PFSK-1 (cell line): ENCODE data around the gene TCEA2.

Experiments used
- POLR2AphosphoS5 ChIP-seq: IDR thresholded peaks from 2 replicates; pipeline ENCODE4 v1.6.1; 2012; ENCODE audit warnings: low read depth, mild to moderate bottlenecking, control low read depth, low read length, moderate library complexity
- TAF1 ChIP-seq: IDR thresholded peaks from 2 replicates; pipeline ENCODE4 v1.6.1; 2012; ENCODE audit warnings: low read length, control low read depth, borderline replicate concordance; ENCODE audit not compliant: insufficient read depth
- TF ChIP-seq, protein P1 (sequence below), 2 experiments: IDR thresholded peaks; 2 replicates each; pipeline versions ENCODE4 v1.6.1 to v1.8.0; 2011 to 2012; ENCODE audit warnings: low read depth in 2 of 2, low read length in 2 of 2, control low read depth in 1 of 2, inconsistent platforms in 1 of 2, mild to moderate bottlenecking in 1 of 2, moderate library complexity in 1 of 2; ENCODE audit not compliant: insufficient read depth in 1 of 2

DNA sequence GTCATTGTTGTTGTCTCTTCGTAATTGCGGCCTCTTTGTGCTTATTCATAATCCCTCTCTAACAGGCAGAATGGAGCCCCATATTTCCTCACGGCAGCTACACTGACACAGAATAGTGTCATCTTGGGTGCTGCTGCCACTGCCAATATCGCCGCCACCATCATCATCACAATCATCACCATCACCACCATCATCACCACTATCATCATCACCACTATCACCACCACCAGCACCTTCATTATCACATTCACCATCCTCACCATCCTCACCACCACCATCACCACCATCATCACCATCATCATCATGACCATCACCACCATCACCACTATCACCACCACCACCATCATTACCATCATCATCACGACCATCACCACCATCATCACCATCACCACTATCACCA lies 33.5 kb downstream of the TCEA2 start:
- TF ChIP-seq, protein P1, sequence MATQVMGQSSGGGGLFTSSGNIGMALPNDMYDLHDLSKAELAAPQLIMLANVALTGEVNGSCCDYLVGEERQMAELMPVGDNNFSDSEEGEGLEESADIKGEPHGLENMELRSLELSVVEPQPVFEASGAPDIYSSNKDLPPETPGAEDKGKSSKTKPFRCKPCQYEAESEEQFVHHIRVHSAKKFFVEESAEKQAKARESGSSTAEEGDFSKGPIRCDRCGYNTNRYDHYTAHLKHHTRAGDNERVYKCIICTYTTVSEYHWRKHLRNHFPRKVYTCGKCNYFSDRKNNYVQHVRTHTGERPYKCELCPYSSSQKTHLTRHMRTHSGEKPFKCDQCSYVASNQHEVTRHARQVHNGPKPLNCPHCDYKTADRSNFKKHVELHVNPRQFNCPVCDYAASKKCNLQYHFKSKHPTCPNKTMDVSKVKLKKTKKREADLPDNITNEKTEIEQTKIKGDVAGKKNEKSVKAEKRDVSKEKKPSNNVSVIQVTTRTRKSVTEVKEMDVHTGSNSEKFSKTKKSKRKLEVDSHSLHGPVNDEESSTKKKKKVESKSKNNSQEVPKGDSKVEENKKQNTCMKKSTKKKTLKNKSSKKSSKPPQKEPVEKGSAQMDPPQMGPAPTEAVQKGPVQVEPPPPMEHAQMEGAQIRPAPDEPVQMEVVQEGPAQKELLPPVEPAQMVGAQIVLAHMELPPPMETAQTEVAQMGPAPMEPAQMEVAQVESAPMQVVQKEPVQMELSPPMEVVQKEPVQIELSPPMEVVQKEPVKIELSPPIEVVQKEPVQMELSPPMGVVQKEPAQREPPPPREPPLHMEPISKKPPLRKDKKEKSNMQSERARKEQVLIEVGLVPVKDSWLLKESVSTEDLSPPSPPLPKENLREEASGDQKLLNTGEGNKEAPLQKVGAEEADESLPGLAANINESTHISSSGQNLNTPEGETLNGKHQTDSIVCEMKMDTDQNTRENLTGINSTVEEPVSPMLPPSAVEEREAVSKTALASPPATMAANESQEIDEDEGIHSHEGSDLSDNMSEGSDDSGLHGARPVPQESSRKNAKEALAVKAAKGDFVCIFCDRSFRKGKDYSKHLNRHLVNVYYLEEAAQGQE (IDR thresholded peaks at IDR 0.05; ENCODE audit: insufficient read depth in 1 of 2, low read depth in 2 of 2, low read length in 2 of 2) = no peak
- TF ChIP-seq POLR2AphosphoS5 (no peak), TAF1 (no peak)
